NT2/D1 (cell line): Measurements from ENCODE around the gene RPL22L1.

Experiments
- DNase-seq: peaks from one replicate; pipeline ENCODE4 v3.0.0-alpha.2; 2011; ENCODE audit warnings: low read depth, low spot score
- H3K27me3 ChIP-seq: 2 replicates; pipeline ENCODE4 v1.6.0; 2011; ENCODE audit warnings: mild to moderate bottlenecking; ENCODE audit not compliant: insufficient read length, insufficient read depth
- H3K36me3 ChIP-seq: 2 replicates; pipeline ENCODE4 v1.6.1; 2011; ENCODE audit warnings: mild to moderate bottlenecking, low read length, mixed read lengths; ENCODE audit not compliant: insufficient read depth, insufficient read length
- H3K4me1 ChIP-seq: 2 replicates; pipeline ENCODE4 v1.5.1; 2011; ENCODE audit not compliant: insufficient read depth, insufficient read length
- H3K4me3 ChIP-seq: 2 replicates; pipeline ENCODE4 v1.5.1; 2011; ENCODE audit warnings: low read depth; ENCODE audit not compliant: insufficient read length
- H3K9ac ChIP-seq: 2 replicates; pipeline ENCODE4 v1.6.0; 2011; ENCODE audit warnings: low read depth; ENCODE audit not compliant: insufficient read length
- H3K9me3 ChIP-seq: 2 replicates; pipeline ENCODE4 v1.5.1; 2011; ENCODE audit warnings: mild to moderate bottlenecking, low read length; ENCODE audit not compliant: insufficient read depth
- SUZ12 ChIP-seq: IDR thresholded peaks from 2 replicates; pipeline ENCODE4 v1.6.1; 2011; ENCODE audit not compliant: insufficient read length, insufficient read depth; ENCODE audit errors: extremely low read depth
- YY1 ChIP-seq: IDR thresholded peaks from 2 replicates; pipeline ENCODE4 v1.6.1; 2011; ENCODE audit not compliant: insufficient read length, insufficient read depth
- ZNF274 ChIP-seq: IDR thresholded peaks from 2 replicates; pipeline ENCODE4 v1.6.1; 2011; ENCODE audit warnings: mild to moderate bottlenecking, low read depth, low read length

Gene RPL22L1

DNA sequence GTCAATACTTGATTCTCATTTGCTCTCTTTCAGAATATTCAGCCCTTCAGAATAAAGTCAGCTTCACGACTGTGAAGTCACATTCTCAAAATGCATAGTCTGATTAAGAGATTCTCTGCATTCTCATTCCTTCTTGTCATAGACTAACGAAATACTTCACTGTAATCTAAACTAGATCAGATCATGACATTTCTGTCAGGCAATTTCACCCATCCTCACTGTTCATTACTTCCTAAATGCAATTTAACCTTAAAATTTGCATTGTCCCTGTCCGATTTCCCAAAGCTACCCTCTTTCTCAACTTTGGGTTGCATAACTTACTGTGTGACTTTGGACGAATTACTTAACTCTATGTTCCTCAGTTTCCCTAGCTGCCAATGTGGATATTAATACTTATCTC, 6.2 kb downstream of the RPL22L1 start:
- no peak for DNase-seq
- TF ChIP-seq SUZ12 (no peak), YY1 (no peak), ZNF274 (no peak)
- H3K4me3 ChIP-seq = no peak overlapping the region

GRCh38 chr3:170862618-170863374, 7.2 kb downstream of the RPL22L1 start:
- no peak overlapping the region for H3K4me3 ChIP-seq
- H3K9ac ChIP-seq = no peak overlapping the region
- no peaks in the 10 kb centered on the region for H3K27me3 ChIP-seq
- peaks cover 28% of the 10 kb centered on the region for H3K36me3 ChIP-seq
- H3K4me1 ChIP-seq = no peaks in the 10 kb centered on the region
- no peak for TF ChIP-seq SUZ12
- no peak for TF ChIP-seq ZNF274
- TF ChIP-seq YY1 = no peak
- no peak for DNase-seq
- H3K9me3 ChIP-seq = no peaks in the 10 kb centered on the region

More for the DNA sequence above, 6.2 kb downstream of the RPL22L1 start:
- Histone ChIP-seq H3K9me3 (no peaks in the 10 kb centered on the region), H3K27me3 (no peaks in the 10 kb centered on the region), H3K36me3 (peaks cover 36% of the 10 kb centered on the region), H3K4me1 (no peaks in the 10 kb centered on the region), H3K9ac (no peak overlapping the region)

- no peaks in the 10 kb centered on the region for H3K9me3 ChIP-seq
- TF ChIP-seq ZNF274 (no peak), SUZ12 (no peak), YY1 (no peak)
- no peaks in the 10 kb centered on the region for H3K36me3 ChIP-seq
- H3K4me1 ChIP-seq = no peaks in the 10 kb centered on the region
- no peak overlapping the region for H3K4me3 ChIP-seq
- no peak overlapping the region for H3K9ac ChIP-seq
- no peak for DNase-seq
- H3K27me3 ChIP-seq = no peaks in the 10 kb centered on the region
Observed at GRCh38 chr3:170858599-170858998, 11.4 kb downstream of the RPL22L1 start.

GRCh38 chr3:170852324-170852723, 17.7 kb downstream of the RPL22L1 start:
- H3K9me3 ChIP-seq = no peaks in the 10 kb centered on the region
- TF ChIP-seq ZNF274 (no peak), SUZ12 (no peak), YY1 (no peak)
- DNase-seq = no peak
- no peak overlapping the region for H3K9ac ChIP-seq
- no peak overlapping the region for H3K4me3 ChIP-seq
- H3K27me3 ChIP-seq = no peaks in the 10 kb centered on the region
- no peaks in the 10 kb centered on the region for H3K4me1 ChIP-seq
- no peaks in the 10 kb centered on the region for H3K36me3 ChIP-seq

DNA sequence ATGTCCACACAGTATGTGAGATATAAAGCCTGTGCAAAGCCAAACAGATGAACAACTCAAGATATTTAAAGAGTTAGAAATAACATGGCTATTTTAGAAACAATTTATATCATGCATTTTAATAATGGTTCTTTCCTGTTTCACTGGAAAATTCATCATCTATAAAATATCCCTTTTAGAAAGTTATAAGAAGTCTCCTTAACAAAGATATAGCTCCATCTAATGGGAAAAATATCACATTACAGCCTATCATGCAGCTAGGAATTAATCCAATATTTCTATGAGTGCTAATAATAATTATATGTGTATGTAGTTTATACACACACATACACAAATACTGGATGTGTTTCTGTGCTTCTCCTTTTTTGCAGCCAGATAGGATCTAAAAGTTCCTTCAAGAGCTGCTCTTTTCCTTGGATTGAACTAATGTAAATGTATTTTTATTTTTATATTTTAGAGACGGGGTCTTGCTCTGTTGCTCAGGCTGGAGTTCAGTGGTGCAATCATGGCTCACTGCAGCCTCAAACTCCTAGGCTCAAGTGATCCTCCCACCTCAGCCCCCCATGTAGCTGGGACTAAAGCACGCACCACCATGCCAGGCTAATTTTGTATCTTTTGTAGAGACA, 21.6 kb downstream of the RPL22L1 start:
- DNase-seq = no peak
- no peak for TF ChIP-seq YY1
- TF ChIP-seq ZNF274 = no peak
- TF ChIP-seq SUZ12 = no peak

DNA sequence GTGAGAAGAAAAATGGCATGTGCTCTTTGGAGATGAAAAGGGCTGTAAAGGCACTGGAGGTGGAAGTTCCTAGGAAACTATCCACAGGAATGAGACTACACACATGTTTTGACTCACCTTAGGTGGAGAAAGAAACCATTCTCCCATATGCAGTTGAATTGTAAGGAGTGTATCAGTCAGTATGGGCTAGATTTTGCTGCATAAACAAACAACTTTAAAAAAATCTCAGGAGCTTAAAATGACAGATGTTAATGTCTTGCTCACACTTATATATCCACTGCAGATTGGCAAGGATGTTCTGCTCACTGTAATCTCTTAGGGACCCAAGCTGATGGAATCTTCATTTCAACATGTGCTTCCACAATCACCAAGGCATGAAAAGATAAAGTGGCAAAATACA, 25.6 kb downstream of the RPL22L1 start:
- H3K4me1 ChIP-seq = no peaks in the 10 kb centered on the region
- no peak overlapping the region for H3K4me3 ChIP-seq
- no peaks in the 10 kb centered on the region for H3K36me3 ChIP-seq
- peaks cover 13% of the 10 kb centered on the region; the same call in 1 of the 2 replicates for H3K9me3 ChIP-seq
- no peaks in the 10 kb centered on the region for H3K27me3 ChIP-seq
- DNase-seq = no peak
- TF ChIP-seq ZNF274 = no peak
- TF ChIP-seq YY1 = no peak
- no peak for TF ChIP-seq SUZ12
- H3K9ac ChIP-seq = no peak overlapping the region

More for the DNA sequence above, 21.6 kb downstream of the RPL22L1 start:
- Histone ChIP-seq H3K4me1 (no peaks in the 10 kb centered on the region), H3K9ac (no peak overlapping the region), H3K4me3 (no peak overlapping the region), H3K9me3 (peaks cover 13% of the 10 kb centered on the region; the same call in 1 of the 2 replicates), H3K36me3 (no peaks in the 10 kb centered on the region), H3K27me3 (no peaks in the 10 kb centered on the region)

- DNase-seq = no peak
- Histone ChIP-seq H3K4me1 (no peaks in the 10 kb centered on the region), H3K4me3 (no peak overlapping the region), H3K27me3 (no peaks in the 10 kb centered on the region), H3K9me3 (peaks cover 13% of the 10 kb centered on the region; the same call in 1 of the 2 replicates), H3K36me3 (no peaks in the 10 kb centered on the region), H3K9ac (no peak overlapping the region)
- TF ChIP-seq ZNF274 (no peak), SUZ12 (no peak), YY1 (no peak)
Observed at GRCh38 chr3:170840291-170840859, 29.6 kb downstream of the RPL22L1 start.
